ENCODE measurements around the gene CHRNA1.

The CHRNA1 gene

DNA sequence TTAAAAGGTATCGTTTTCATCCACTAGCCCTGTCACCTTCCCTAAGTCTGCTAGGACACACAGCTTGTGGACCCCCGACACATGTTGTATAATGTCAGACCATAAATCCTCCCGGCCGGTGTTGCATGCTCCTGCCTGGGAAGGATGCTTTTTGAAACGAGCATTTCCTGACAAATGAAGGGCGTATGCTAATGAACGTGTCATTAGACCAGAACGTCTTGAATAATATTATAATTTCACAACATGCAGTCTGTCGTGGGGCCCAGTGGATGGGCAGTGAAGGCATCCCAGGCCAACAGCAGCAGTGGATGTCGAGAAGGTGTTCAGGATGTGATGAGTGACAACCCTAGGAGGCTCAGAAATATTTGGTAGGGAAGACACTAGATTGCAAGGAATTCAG lies 7.5 kb downstream of the CHRNA1 start:
- no peak for DNase-seq

DNA sequence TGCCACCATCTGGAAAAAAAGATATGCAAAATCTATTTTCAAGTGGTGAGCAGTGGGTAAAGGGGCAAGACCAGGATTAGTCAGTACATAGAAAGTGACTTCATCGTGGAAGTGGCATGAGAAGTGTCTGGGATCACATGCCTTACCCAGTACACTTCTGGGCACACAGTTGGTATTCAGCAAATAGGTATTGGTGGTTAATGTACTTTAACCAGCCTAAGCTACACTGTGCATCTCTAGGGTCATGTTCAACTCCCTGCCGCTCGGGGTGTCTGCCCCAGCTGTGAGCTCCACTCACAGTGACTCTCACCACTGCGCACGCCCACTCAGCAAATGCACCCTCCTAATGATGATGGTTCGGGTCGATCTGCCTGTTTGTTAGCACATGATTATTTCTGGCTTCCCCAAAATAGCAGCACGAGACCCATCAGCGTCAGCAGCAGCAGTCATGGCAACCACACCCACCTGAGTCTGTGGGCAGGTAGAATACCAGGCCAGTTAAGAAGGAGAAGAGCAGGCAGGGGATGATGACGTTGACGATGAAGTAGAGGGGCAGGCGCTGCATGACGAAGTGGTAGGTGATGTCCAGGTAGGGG lies 11.1 kb downstream of the CHRNA1 start:
- DNase-seq: no peak

DNA sequence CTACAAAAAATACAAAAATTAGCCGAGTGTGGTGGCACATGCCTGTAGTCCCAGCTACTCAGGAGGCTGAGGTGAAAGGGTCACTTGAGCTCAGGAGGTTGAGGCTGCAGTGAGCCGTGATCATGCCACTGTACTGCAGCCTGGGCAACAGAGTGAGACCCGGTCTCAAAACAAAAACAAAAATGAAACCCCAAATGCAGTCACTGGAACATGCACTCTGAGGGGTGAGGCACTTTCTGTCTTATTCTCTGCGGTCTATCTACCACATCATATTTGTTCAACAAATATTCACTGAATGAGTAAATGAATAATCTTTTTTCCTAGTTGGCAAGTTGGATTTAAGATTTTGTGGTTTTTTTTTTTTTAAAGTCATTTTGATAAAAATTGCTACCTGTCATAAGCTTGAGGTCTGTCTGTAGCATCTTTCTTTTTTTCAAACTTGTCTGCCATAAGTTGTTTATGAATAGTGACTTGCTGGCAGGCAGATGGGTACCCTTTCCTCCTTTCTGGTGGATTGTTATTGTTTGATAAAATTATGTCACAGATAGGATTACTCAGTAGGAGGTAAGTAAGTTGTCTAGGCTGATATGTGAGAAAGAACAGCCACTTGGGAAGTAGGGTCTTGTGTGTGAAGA lies 11.8 kb downstream of the CHRNA1 start:
- DNase-seq: no peak

DNA sequence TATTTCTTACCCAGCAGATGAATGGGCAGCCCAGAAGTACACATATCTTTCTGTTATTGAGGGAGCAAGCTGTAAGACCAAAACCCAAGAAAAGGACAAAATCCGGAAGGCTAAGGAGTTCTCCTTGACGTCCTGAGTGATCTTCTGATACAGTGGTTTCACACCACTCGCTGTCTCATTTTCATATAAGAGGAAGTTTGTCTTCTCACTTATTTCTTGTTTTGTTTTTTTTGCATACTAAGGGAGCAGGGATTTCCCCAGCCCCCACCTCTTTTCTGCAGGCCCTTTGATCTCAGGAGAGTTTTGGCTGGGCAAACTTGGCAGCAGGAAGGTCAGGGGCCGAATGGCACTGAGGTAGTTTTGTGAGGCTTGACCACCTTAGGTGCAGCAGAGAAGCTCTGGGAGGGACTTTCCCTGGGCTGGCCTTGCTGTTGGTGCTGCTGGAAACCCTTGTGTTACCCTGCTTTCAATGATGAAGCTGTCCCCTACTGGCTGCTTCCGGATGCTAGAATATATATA lies 13.3 kb downstream of the CHRNA1 start:
- no peak for DNase-seq

DNA sequence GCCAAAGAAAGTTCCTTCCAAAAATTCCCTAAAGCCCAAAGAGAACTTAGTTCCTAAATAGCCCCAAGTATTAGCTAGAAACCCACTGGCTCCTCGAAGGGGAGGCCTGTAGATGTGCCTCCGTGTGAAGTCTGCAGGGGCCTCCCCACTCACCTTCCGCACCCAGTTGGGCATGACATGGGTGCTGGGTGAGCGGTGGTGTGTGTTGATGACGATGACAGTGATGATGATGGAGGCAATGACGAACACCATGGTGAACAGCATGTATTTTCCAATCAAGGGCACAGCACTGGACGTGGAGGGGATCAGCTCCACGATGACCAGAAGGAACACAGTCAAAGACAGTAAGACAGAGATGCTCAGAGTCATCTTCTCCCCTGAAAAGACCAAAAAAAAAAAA lies 14.5 kb downstream of the CHRNA1 start:
- DNase-seq: no peak

DNA sequence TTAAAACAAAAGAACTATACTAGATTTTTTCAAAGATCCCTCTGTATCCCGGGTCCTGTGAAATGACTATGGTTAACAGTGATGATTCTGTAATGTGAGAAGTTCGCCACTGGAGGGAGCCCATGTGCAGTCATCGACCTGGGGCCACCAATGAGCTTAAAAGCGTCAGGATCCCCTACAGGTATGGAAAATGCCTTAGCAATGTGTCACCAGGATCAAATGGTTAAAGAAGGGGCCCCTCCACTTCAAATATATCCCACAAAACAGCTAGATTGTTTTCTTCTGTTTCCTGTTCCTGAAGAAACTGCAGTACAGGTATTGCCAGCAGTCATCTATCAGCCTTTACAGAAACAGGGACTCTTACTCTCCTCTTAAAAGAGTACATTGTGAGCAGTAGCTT lies 15.3 kb downstream of the CHRNA1 start:
- peak; percentile 49 for DNase-seq

DNA sequence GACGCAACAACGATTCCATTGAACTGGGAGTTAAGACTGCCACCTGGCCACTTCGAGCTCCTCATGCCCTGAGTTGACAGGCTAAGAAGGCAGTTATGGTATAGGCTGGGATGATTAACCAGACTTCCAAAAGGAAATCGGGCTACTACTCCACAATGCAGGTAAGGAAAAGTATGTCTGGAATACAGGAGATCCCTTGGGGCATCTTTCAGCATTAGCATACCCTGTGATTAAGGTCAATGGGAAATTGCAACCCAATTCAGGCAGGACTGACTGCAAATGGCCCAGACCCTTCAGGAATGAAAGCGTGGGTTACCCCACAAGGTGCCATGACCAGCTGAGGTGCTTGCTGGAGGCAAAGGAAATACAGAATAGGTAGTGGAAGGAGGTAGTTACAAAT lies 19.1 kb downstream of the CHRNA1 start:
- DNase-seq: no peak

DNA sequence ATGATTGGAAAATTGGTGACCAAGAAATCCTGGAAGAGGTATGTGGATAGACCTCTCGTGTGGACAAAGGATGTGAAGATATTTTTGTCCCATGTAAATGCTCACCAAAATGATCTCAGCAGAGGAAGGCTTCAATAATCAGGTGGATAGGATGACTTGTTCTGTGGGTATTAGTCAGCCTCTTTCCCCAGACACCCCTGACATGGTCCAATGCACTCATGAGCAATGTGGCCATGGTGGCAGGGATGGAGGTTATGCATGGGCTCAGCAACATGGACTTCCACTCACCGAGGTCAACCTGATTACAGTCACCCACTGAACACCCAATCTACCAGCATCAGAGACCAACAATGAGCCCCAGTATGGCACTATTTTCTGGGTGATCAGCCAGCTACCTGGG lies 20.2 kb downstream of the CHRNA1 start:
- DNase-seq: no peak

DNA sequence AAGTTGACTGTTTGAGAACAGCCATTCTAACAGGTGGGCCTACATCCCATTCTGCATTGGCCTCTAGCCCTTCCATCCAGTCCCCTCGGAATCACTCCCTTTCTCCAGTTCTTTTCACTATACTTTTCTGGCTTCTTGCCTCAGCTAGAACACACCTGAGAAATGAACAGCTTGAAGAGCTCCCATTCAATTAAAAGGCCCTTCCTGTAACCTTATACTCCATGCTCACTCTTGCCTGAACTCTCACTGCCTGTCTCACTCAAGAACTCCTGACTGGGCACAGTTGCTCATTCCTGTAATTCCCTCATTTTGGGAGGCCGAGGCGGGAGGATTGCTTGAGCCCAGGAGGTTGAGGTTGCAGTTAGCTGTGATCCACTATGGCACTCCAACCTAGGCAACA lies 23.6 kb downstream of the CHRNA1 start:
- DNase-seq: no peak

DNA sequence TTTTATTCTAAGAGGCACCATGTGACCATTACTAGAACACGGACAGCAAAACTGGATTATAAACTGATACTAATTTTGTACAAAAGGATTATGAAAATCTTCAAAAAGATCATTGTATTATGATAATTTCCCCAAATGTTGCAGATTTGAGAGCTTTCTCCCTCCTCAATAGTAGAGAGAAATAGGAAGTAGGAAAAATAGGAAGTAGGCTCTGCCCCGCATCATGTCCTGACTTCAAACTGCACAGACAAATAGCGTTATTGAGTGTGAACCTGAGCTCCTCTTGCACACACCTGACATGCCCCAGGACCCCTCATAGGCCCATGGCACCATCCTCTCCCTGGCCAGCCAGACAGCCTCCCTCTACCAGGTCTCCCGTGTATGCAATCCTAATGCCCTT lies 25.4 kb downstream of the CHRNA1 start:
- DNase-seq: no peak

DNA sequence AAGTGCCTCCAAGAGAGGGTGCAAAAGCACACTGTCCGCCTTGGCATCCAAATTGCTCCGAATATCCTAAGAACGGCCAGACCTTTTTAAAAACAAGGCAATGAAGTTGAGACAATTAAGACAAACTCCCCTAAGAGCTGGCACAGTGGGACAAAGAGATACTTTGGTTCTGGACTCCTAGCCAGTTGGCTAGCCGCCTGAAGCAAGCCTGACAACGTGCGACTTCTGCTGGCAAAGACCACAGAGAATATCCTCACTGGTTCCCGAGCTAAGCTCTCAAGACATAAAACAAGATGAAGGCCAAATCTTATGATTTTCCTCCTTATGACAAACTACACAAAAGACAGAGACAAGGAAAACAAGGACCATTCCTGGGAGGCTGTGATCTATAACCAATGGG lies 32.7 kb downstream of the CHRNA1 start:
- DNase-seq: no peak

DNA sequence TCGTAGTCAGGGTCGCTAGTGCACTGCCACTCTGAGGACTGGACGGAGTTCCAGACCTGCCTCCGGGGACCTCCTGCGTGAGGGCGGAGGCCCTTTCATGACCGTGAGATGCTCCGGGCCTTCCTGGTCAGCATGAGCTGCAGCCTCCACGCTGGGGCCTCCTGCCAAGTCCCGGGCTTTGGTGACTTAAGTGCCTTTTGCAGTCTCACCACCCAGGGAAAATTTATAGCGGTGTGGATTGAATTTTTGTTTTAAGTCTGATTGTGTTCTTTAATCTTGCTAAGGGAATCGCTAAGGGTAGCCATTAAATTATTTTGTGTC lies 33.6 kb downstream of the CHRNA1 start:
- DNase-seq: no peak

DNA sequence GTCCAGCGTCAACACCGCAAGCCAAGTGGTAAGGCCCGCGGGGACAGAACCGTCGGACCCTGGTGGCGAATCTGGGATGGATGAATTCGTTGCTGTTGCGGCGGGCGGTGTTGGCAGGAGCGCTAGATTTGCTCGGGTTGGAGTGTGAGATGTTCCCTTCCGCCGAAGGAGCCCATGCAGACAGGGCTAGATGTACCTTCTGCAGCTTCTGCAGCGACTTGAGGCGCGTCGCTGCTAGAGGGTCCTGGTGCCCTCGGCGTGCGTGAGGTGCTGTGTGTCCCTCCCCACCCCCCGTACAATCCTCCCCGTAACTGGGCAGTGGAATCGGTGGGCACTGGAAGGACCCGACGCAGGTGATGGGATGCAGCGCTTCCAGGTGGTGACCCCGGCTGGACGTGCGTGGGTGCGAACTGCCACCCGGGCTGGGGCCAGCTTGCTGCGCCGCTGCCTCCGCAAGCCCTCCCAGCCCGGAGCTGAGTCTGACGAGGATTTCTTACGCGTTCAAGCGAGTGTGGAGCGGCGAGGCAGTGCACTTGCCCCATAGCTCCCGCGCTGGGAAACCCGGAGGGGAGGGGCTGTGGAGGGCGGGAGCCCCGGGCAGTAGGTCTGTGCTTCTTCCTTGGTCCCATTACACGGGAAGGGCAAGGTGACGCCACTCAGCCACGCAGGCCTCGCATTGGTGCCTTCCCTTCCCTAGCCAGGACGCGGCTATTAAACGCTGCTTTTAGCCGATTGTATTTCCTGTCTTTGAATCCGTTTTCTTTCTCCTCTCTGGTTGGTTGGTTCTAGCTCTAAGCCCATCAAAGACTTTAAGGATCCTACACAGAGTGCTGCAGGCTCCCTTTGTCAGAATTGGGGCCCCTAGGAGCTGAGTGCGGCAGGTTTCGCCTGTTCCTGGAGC lies 34.2 kb downstream of the CHRNA1 start:
- no peak for DNase-seq

DNA sequence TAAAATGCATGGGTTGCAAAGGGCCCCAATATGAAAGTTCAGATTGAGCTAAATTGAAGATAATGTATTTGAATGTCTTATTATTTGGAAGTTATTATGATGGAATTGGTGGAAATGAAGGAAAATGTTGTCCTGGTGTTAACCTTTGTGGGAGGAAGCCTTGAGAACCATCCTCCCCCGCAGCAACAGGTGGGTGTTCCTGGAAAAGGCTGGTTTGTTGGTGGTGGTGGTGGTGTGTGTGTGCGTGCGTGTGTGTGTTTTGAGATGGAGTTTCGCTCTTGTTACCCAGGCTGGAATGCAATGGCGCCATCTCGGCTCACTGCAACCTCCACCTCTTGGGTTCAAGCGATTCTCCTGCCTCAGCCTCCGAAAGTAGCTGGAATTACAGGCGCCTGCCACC lies 36.2 kb downstream of the CHRNA1 start:
- no peak for DNase-seq

DNA sequence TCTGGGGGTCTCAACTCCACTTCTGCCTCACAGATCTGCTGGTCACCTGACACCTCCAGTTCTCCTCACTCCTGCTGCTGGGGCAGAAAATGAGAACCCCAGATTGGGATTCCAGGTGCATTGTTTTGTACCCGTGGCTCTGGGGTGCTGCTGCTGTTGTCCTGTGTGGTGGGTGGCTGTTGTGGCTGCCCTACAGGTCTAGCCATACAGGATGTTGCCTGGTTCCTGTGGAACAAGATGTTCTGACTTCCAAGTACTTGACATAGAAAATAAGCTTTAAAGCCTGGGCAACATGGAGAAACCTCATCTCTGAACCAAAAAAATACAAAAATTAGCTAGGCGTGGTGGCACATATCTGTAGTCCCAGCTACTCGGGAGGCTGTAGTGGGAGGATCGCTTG lies 38.1 kb downstream of the CHRNA1 start:
- no peak for DNase-seq

DNA sequence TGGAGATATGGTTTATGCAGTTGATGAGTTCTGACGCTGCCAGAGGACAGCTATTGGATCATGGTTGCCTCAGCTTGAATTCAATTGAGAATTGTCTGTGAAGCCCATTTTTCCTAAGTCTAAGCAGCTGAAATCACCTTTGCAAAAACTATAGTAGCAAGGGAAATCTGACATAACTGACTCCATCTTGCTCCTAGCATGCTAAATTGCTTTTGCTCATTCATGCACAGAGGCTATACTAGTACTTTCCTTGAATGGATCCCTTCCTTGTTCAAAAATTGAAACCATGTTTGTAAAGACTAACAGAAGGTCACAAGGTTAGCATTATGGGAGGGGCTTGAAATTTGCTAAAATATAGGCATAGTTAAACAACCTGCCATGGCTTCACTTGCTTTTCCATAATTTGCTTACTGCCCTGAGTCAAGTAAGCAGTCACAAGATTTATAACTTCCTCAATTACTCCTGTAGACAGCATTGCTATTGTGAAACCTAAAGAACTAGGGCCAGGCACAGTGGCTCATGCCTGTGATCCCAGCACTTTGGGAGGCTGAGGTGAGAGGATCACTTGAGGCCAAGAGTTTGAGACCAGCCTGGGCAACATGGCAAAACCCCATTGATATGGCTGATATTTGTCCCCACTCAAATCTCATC lies 41.2 kb downstream of the CHRNA1 start:
- DNase-seq: no peak

DNA sequence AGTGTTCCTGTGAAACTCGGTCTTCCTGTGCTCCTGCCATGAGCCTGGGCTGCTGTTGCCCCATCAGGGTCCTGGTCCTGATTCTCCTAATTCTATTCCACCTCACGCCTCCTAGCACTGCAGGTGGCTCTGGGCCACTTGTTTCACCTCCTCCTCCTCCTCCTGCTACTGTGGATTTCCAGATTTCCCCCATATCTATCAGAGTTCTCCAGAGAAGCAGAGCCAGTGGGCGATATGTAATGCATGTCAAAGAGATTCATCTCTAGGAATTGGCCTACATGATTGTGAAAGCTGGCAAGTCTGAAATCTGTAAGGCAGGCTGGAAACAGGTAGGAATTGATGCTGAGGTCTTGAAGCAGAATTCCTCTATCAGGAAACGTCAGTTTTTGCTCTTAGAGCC lies 45.3 kb downstream of the CHRNA1 start:
- no peak for DNase-seq

DNA sequence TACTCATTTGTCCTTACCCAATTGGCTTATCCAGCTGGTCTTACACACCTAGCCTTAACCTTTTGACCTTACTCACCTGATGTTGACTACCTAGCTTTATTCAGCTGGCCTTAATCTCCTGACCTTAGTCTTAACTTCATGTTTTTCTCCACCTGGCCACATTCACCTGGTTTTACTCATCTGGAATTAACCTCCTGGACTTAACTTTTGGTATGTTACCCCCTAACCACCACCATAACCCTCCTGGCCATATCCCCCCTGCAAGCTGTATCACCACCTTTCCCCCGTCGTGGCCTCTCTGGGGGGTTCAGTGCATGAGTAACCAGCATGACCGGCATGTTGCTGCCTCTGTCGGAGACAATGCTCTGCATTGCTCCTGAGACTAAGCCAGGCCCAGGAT lies 45.7 kb downstream of the CHRNA1 start:
- no peak for DNase-seq

DNA sequence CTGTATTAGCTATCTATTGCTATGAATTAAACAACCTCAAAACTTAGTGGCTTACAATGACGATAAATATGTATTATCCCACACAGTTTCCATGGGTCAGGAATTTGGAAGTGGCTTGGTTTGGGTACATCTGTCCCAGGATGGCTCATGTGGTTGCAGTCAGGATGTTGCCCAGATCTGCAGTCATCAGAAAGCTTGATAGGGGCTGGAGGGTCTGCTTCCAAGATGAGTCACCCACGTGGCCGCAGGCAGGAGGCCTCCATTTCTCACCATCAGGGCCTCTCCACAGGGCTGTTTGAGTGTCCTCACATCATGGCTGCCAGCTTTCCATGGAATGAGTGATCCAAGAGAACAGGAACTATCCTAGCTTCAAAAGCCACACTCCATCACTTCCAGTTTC lies 46.4 kb downstream of the CHRNA1 start:
- DNase-seq: no peak

DNA sequence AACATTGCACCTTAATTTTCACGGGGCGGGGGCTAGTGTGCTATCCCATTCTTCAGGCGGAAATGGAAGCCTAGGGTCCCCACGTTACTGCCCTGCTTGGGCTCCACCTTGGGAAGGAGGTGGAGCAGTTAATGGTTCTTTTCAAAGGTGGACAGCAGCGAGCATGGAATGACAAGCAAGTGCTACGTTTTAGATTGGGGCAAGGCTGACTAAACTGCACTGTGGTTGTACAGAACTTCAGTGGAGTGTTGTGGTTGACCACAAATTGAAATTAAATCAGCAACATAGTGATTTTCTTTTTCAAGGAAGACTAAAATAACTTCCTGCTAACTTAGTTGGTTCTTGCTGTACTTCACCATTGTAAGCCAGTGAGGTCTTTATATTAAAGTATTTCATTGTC lies 47.0 kb downstream of the CHRNA1 start:
- DNase-seq: no peak

DNA sequence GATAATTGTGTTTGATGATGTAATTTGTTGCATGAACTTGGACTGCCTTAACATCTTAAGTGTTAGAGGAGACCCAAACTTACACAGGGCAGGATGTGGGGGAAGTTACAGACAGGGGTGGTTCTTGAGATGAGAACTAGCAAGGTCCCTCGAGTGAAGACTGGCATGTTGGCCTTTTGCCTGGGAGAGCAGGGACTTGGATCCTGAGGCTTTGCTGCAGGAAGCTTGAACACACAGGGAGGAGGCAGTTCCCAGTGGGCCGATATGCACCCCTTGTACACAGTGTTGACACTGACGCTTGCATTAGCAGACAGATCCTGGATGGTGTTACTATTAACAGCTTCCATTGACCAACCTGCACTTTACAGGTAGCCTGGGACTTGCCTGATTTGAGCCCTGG lies 47.5 kb downstream of the CHRNA1 start:
- no peak for DNase-seq

DNA sequence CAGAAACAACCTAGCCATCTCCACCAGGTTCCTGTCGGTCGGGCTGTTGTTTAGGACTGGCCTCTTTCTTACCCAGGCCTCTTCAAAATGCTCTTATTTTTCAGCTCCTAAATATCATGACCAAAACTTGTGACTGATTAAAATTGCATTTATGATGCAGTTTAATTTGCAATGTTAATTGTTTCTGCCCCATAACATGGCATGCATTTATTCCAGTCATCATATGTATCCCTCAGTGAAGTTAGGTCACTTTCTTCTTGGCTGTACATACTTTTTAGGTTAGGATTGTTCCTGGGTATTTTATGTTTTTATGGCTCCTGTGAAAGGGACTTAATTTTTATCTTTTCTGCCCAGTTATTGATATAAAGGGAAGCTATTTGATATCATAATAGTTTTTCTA lies 50.6 kb downstream of the CHRNA1 start:
- DNase-seq: no peak

DNA sequence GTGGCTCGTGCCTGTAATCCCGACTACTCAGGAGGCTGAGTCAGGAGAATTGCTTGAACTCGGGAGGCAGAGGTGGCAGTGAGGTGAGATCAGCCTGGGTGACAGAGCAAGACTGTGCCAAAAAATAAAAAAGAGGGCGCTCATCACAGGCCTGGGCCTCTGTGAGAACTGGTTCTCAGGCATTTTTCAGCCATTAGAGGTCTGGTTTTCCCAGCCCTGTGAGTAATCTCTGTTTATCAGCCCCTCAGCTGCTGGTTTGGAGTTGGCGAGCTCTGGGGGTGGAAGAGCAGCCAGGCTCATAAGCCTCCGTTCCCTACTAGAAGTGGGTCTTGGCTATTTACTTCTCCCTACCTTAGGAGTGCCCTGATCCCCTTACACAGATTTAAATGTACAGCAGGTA lies 53.1 kb downstream of the CHRNA1 start:
- no peak for DNase-seq

All from NCI-H1048 (cell line).